A549 (cell line): Measurements from ENCODE around the gene NEURL2.

Experiments used
- KDM5A ChIP-seq: fragments of 200-600 bp; sonication (generic); IDR thresholded peaks from 2 replicates; pipeline ENCODE4 v1.6.1; 2016; ENCODE audit warnings: antibody characterized with exemption, mild to moderate bottlenecking
- TF ChIP-seq, protein P1 (sequence below): fragments of 200-600 bp; sonication (generic); IDR thresholded peaks from 2 replicates; pipeline ENCODE4 v1.6.1; 2016; ENCODE audit warnings: antibody characterized with exemption, mild to moderate bottlenecking, moderate library complexity
- TF ChIP-seq, protein P2 (sequence below): fragments of >200 bp; sonication (Bioruptor Twin); formaldehyde crosslinking; IDR thresholded peaks from 3 replicates; pipeline ENCODE4 v1.5.1; 2016

- TF ChIP-seq, protein P1, sequence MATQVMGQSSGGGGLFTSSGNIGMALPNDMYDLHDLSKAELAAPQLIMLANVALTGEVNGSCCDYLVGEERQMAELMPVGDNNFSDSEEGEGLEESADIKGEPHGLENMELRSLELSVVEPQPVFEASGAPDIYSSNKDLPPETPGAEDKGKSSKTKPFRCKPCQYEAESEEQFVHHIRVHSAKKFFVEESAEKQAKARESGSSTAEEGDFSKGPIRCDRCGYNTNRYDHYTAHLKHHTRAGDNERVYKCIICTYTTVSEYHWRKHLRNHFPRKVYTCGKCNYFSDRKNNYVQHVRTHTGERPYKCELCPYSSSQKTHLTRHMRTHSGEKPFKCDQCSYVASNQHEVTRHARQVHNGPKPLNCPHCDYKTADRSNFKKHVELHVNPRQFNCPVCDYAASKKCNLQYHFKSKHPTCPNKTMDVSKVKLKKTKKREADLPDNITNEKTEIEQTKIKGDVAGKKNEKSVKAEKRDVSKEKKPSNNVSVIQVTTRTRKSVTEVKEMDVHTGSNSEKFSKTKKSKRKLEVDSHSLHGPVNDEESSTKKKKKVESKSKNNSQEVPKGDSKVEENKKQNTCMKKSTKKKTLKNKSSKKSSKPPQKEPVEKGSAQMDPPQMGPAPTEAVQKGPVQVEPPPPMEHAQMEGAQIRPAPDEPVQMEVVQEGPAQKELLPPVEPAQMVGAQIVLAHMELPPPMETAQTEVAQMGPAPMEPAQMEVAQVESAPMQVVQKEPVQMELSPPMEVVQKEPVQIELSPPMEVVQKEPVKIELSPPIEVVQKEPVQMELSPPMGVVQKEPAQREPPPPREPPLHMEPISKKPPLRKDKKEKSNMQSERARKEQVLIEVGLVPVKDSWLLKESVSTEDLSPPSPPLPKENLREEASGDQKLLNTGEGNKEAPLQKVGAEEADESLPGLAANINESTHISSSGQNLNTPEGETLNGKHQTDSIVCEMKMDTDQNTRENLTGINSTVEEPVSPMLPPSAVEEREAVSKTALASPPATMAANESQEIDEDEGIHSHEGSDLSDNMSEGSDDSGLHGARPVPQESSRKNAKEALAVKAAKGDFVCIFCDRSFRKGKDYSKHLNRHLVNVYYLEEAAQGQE: no peak
- TF ChIP-seq, protein P2, sequence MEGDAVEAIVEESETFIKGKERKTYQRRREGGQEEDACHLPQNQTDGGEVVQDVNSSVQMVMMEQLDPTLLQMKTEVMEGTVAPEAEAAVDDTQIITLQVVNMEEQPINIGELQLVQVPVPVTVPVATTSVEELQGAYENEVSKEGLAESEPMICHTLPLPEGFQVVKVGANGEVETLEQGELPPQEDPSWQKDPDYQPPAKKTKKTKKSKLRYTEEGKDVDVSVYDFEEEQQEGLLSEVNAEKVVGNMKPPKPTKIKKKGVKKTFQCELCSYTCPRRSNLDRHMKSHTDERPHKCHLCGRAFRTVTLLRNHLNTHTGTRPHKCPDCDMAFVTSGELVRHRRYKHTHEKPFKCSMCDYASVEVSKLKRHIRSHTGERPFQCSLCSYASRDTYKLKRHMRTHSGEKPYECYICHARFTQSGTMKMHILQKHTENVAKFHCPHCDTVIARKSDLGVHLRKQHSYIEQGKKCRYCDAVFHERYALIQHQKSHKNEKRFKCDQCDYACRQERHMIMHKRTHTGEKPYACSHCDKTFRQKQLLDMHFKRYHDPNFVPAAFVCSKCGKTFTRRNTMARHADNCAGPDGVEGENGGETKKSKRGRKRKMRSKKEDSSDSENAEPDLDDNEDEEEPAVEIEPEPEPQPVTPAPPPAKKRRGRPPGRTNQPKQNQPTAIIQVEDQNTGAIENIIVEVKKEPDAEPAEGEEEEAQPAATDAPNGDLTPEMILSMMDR: no peak
- TF ChIP-seq KDM5A: no peak
Observed at GRCh38 chr20:45905505-45906079, 14.6 kb upstream of the NEURL2 start.
